OCI-LY7 (cell line): Measurements from ENCODE around the gene LGALS1. TPM values are rescaled to one million over a fixed set of nuclear protein-coding genes. Genes with fewer than 3 reads are reported as not detected.

Source experiments
- BruUV-seq: library from RNA; stranded (reverse); fragments of 400-500 nt; replicated peaks from 2 replicates; lab custom pipeline; 2021; lab: Mats Ljungman, UMichigan
- CTCF ChIA-PET: fragments of 300-600 bp; sonication (Branson Sonifier 250); formaldehyde crosslinking; loops from one replicate; lab custom pipeline; 2022; ENCODE audit warnings: antibody characterized with exemption; ENCODE audit not compliant: unreplicated experiment; lab: Charles Lee
- POLR2A ChIA-PET: fragments of 300-600 bp; sonication (Branson Sonifier 250); formaldehyde crosslinking; loops from one replicate; lab custom pipeline; 2022; ENCODE audit warnings: antibody characterized with exemption; lab: Charles Lee
- DNase-seq: peaks from one replicate; pipeline ENCODE4 v3.0.0-alpha.2; 2015; ENCODE audit warnings: low spot score
- H2AFZ ChIP-seq: fragments of 200-600 bp; sonication (generic), shearing (Covaris generic); 2 replicates; pipeline ENCODE4 v1.6.1; 2014; ENCODE audit warnings: mild to moderate bottlenecking, antibody characterized with exemption, low read length, moderate library complexity
- H3K27ac ChIP-seq: fragments of 200-600 bp; sonication (generic); 2 replicates; pipeline ENCODE4 v1.5.1; 2014; ENCODE audit warnings: mixed run types, low read depth, mild to moderate bottlenecking, moderate library complexity, low read length, inconsistent platforms; ENCODE audit not compliant: poor library complexity, severe bottlenecking
- H3K36me3 ChIP-seq: fragments of 200-600 bp; sonication (generic); 2 replicates; pipeline ENCODE4 v1.6.1; 2014; ENCODE audit warnings: mild to moderate bottlenecking, antibody characterized with exemption, low read length, moderate library complexity, mixed read lengths; ENCODE audit not compliant: insufficient read depth
- H3K4me1 ChIP-seq: fragments of 200-600 bp; sonication (generic); 2 replicates; pipeline ENCODE4 v1.5.1; 2014; ENCODE audit warnings: mild to moderate bottlenecking, low read length; ENCODE audit not compliant: insufficient read depth, poor library complexity, severe bottlenecking
- H3K4me2 ChIP-seq: fragments of 200-600 bp; sonication (generic); 2 replicates; pipeline ENCODE4 v1.6.1; 2014; ENCODE audit warnings: mild to moderate bottlenecking, low read length
- H3K4me3 ChIP-seq: fragments of 200-600 bp; sonication (generic); 2 replicates; pipeline ENCODE4 v1.5.1; 2014; ENCODE audit warnings: mild to moderate bottlenecking, low read depth, low read length; ENCODE audit not compliant: poor library complexity, severe bottlenecking
- H3K79me2 ChIP-seq: fragments of 200-600 bp; sonication (generic); 2 replicates; pipeline ENCODE4 v1.6.1; 2016; ENCODE audit warnings: low read depth, mild to moderate bottlenecking, low read length, moderate library complexity, mixed read lengths; ENCODE audit not compliant: insufficient read depth
- H3K9me2 ChIP-seq: fragments of 200-600 bp; sonication (generic); 2 replicates; pipeline ENCODE4 v1.6.1; 2016; ENCODE audit warnings: mild to moderate bottlenecking, low read length, mixed read lengths; ENCODE audit not compliant: insufficient read depth
- H3K9me3 ChIP-seq: fragments of 200-600 bp; sonication (generic); 2 replicates; pipeline ENCODE4 v1.6.1; 2014; ENCODE audit warnings: mild to moderate bottlenecking, mixed run types, low read length, mixed read lengths
- H4K20me1 ChIP-seq: fragments of 200-600 bp; sonication (generic); 2 replicates; pipeline ENCODE4 v1.6.1; 2014; ENCODE audit warnings: mild to moderate bottlenecking, antibody characterized with exemption, low read length, moderate library complexity, mixed read lengths; ENCODE audit not compliant: insufficient read depth
- CTCF ChIP-seq: fragments of 200-600 bp; sonication (generic); conservative IDR thresholded peaks from 2 replicates; pipeline ENCODE4 v1.5.1; 2014; ENCODE audit warnings: mild to moderate bottlenecking, antibody characterized with exemption, low read length, moderate library complexity, mixed read lengths
- EZH2phosphoT487 ChIP-seq: fragments of 200-600 bp; sonication (generic); IDR thresholded peaks from 2 replicates; pipeline ENCODE4 v1.6.1; 2018; ENCODE audit warnings: low read depth, borderline replicate concordance, mild to moderate bottlenecking, mixed run types, antibody characterized with exemption, low read length, moderate library complexity, mixed read lengths
- intact Hi-C: fragments of 100-400 bp; cut with micrococcal nuclease; formaldehyde crosslinking; loops from one replicate; pipeline ENCODE4 v1.10.0; 2022; ENCODE audit not compliant: unreplicated experiment
- total RNA-seq, 2 experiments: library from RNA; depleted of rRNA in 1 of 2; stranded (reverse); fragments of >200 nt in 1 of 2; shearing (Covaris generic) in 1 of 2; gene quantifications; 2 replicates each; pipeline ENCODE4 v1.2.3, GENCODE V29; 2014 to 2022

The LGALS1 gene
- total RNA-seq, 2 experiments from 2014 or later, result 57.3 to 93.1 TPM

- peaks cover 33% of the 10 kb centered on the region for H3K36me3 ChIP-seq
- no peaks in the 10 kb centered on the region for H4K20me1 ChIP-seq
- ChIA-PET CTCF (interaction anchor here (1.2 kb wide), 1 partner anchor 43 kb away, joined by 3 read pairs; no protein-coding TSS in a partner anchor), POLR2A (interaction anchor here (0.8 to 1.0 kb wide), 3 partner anchors 10 to 78 kb away, joined by 3 read pairs; partner anchors contain the start of genes GGA1 and LGALS1)
- H3K9me2 ChIP-seq, result no peaks in the 10 kb centered on the region
- H3K79me2 ChIP-seq, result peaks cover 18% of the 10 kb centered on the region
- TF ChIP-seq CTCF (no peak), EZH2phosphoT487 (no peak)
- peak within 1 kb of the TSS; percentile 82 for H3K4me3 ChIP-seq
- no peaks in the 10 kb centered on the region for H3K9me3 ChIP-seq
- peak within 1 kb of the TSS; percentile 66 for H2AFZ ChIP-seq
- H3K27ac ChIP-seq, result peak within 1 kb of the TSS; percentile 69
- peak within 1 kb of the TSS; percentile 93 for H3K4me2 ChIP-seq
- DNase-seq, result peak; percentile 89
- H3K4me1 ChIP-seq, result peaks cover 25% of the 10 kb centered on the region
- intact Hi-C loops, result no loop called here
- BruUV-seq, result TSS peak; percentile 89
These were observed 10.9 kb downstream of the LGALS1 start, which contains the start of gene NOL12 for GRCh38 chr22:37686002-37686982. TSS of gene NOL12 (plus strand) at chr22:37686343. CDS start at chr22:37686393, 50 bp downstream.

- no peak for TF ChIP-seq EZH2phosphoT487
- no peak for TF ChIP-seq CTCF
- Histone ChIP-seq H3K4me3 (no peak overlapping the region), H3K36me3 (peaks cover 68% of the 10 kb centered on the region), H3K4me2 (no peak overlapping the region), H4K20me1 (no peaks in the 10 kb centered on the region), H3K4me1 (peaks cover 14% of the 10 kb centered on the region), H3K9me3 (no peaks in the 10 kb centered on the region), H3K27ac (no peak overlapping the region), H3K9me2 (no peaks in the 10 kb centered on the region), H2AFZ (no peak overlapping the region), H3K79me2 (peaks cover 18% of the 10 kb centered on the region)
- no TSS peak for BruUV-seq
- no peak for DNase-seq
- ChIA-PET CTCF (no interaction called here), POLR2A (no interaction called here)
- intact Hi-C loops, result no loop called here
These were observed 15.0 kb downstream of the LGALS1 start for GRCh38 chr22:37690407-37690806.
